Stimulated activated naive CD4-positive, alpha-beta T cell treated with Interleukin-2 at 50 U/mL for 16 hours (primary cell): ENCODE measurements around the gene CXCR5.

Source experiments
- DNase-seq: peaks from one replicate; lab custom pipeline; 2025; lab: John Stamatoyannopoulos, UW

The CXCR5 gene

GRCh38 chr11:118876286-118876685, 7.4 kb upstream of the CXCR5 start:
- DNase-seq = no peak

DNA sequence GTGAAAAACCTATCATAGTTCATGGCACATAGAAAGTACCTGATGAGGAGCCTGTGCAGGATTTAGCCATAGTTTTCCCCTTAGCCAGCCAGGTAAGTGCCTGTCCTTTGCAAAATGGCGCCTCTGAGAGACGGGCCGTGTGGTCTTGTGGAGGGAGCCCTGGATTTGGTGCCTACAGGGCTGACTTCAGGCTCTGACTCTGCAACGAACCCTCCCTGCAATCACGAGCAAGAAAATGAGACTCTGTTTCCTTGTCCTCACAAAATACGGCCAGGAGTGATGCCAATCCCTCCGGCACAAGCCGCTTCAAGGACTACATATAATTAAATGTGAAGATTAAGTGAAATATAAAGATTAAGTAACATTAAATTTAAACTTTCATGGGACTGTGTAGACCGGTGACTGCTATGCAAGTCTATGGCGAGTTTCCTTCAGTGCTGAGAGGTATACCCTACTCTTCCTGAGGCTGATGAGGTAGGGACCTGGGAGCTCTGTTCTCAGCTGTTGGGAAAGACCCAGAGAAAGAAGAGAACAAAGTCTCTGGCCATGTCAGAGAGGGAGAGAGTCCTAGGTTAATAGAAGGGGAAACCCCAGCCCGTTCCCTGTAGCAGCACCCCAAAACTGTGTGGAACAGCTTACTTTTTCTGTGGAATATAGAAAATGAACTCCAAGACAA, 6.1 kb upstream of the CXCR5 start:
- no peak for DNase-seq

- no peak for DNase-seq
These were observed 5.5 kb upstream of the CXCR5 start for GRCh38 chr11:118878163-118878563.

DNA sequence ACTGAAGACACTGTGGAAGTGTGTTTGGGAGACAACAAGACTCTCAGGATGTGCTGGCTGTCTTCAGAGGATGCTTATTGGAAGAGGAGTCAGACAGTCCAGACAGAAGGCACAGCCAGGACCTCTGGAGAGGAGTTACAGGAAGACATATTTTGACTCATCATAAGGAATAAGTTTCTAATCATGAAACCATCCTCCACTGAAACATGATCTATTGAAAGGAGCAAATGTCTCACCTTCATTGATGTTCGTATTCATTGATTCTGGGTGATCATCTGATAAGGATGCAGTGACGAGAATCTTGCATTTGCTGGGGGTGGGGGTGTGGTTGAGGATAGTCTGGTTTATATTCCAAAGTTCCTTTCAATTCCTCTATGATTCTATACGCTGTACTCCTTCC, 2.5 kb upstream of the CXCR5 start:
- no peak for DNase-seq

GRCh38 chr11:118882491-118882890, 1.2 kb upstream of the CXCR5 start:
- DNase-seq = peak; percentile 32

DNA sequence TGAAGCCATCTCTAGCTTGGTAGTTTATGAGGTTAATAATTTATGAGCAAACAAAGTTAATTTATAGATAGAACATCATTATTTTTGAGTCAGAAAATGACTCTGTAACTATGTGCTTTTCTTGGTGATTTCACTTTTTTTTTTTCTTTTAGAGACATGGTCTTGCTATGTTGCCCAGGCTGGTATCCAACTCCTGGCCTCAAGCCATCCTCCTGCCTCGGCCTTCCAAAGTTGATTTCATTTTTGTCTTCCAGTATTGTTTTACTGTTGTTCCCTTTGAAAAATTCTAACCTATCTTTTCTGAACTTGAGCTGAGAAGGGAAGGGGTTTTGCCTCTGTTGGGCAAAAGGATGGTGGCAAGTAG, 706 bp upstream of the CXCR5 start:
- no peak for DNase-seq

DNA sequence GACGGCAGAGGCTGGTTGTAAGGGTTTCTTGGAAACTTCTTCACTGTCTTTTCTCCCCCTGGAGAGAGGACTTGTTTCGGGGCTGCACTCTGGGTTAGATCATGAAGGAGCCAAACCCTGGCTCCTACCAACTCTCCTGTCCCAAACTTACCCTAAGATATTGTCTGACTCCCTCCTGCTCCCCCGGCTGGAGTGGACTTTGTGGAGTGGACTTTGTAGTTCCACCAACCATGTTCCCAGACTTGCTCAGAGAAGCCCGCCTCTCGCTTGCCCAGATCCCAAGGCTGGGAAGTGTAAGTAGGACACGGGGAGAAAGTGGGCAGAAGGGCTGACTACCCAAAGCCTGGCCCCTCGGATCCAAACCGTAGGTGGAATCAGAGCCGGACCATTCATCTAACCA, 1.2 kb downstream of the CXCR5 start:
- DNase-seq = no peak

DNA sequence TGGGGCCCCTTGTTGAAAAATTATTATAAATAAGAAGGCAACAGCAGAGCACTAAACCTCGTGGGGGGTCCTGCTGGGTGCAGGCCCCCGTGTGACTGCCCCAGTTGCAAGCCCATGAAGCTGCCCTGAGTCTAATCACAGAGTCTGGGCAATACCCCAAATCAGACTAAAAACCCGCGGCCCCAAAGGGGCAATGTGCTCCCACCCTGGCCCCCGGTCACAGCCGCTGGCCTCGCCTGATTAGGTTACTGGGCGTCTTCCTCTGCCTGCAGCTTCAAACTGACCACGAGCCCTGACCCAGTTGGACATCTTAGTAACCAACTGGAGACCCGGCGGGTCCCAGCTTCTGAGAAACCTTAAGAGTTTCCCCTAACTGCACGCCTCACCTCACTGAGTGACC, 1.6 kb downstream of the CXCR5 start:
- no peak for DNase-seq

DNA sequence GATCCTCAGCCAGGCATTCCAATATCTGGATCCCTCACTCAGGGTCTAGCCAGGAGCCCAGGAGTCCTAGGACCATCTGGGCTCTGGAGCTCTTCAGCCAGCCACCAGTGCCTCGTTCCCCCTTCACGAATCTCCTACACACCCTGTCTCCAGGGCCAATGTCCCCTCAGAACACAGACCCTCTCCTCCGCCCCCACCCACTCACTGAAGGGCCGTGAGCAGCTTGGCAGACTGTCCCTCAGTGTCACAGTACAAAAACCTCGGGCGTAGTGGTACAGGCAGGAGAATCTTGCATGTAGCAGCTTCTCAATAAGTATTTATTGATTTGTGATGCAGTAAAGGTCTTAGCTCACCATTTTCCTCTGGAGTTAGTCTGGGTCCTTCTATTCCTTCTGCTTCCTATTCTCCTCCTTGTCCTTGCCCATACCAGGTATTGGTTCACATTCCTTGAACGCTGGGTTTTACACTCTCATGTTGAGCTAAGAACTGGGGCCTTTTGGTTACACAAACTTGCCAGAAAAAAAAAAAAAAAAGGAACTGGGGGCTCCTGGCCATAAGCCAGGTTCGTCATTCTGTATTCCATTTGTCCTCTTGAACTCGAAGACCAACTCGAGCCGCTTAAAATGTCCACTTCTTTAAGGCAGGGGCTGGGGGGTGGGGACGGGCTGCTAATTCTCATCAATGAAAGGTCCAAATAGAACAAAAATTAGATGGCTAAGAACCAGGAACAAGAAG, 2.3 kb downstream of the CXCR5 start:
- no peak for DNase-seq

DNA sequence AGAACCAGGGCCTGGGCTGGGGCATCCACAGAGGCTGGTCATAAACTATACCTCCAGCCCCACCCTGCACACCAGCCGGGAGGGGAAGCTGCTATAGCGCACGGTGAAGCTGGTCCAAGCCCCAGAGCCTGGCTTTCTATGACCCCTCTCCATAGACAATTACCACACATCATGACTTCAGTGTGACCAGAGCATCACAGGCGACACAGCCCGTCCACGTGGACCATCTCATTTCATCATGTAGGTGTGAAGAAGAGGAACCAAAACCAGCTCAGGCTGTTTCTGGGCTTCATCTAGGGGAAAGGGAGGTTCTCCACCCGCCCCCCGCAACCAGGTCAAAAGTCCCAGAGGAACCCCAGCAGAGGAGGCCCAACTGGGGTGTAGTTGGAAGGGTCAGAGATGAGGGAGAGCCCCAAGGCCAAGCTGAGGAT, 3.0 kb downstream of the CXCR5 start:
- no peak for DNase-seq

GRCh38 chr11:118887206-118887605, 3.5 kb downstream of the CXCR5 start:
- DNase-seq = no peak

GRCh38 chr11:118888398-118888797, 4.7 kb downstream of the CXCR5 start:
- DNase-seq = no peak

- DNase-seq = no peak
These were observed 6.1 kb downstream of the CXCR5 start for GRCh38 chr11:118889797-118890196.

DNA sequence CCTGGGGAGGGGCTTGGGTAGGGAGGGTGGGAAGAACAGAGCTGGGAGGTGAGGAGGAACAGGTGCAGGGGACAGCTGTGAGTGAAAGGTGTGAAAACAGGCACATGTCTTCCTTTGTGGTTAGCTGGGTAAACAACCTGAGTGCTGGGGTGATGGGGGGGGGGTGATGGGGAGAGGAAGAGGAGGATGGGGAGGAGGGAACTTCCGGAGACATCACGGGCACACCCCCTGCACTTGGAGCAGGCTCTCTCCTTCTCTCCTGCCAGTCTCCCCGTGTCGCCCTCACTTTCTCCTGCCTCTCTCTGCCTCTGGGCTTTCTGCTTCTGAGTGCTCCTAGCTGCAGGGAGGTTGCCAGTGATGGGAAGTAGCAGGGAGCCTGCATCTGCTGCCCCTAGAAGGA, 8.8 kb downstream of the CXCR5 start:
- DNase-seq = peak; percentile 21

- DNase-seq = no peak
These were observed 9.3 kb downstream of the CXCR5 start for GRCh38 chr11:118892964-118893363.

- no peak for DNase-seq
These were observed 10.0 kb downstream of the CXCR5 start for GRCh38 chr11:118893662-118894061.

DNA sequence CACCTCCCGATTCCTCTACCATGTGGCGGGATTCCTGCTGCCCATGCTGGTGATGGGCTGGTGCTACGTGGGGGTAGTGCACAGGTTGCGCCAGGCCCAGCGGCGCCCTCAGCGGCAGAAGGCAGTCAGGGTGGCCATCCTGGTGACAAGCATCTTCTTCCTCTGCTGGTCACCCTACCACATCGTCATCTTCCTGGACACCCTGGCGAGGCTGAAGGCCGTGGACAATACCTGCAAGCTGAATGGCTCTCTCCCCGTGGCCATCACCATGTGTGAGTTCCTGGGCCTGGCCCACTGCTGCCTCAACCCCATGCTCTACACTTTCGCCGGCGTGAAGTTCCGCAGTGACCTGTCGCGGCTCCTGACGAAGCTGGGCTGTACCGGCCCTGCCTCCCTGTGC, 10.5 kb downstream of the CXCR5 start:
- DNase-seq = no peak

- DNase-seq = peak; percentile 68
These were observed 11.7 kb downstream of the CXCR5 start for GRCh38 chr11:118895093-118896039.

GRCh38 chr11:118896472-118896913, 12.8 kb downstream of the CXCR5 start:
- no peak for DNase-seq

DNA sequence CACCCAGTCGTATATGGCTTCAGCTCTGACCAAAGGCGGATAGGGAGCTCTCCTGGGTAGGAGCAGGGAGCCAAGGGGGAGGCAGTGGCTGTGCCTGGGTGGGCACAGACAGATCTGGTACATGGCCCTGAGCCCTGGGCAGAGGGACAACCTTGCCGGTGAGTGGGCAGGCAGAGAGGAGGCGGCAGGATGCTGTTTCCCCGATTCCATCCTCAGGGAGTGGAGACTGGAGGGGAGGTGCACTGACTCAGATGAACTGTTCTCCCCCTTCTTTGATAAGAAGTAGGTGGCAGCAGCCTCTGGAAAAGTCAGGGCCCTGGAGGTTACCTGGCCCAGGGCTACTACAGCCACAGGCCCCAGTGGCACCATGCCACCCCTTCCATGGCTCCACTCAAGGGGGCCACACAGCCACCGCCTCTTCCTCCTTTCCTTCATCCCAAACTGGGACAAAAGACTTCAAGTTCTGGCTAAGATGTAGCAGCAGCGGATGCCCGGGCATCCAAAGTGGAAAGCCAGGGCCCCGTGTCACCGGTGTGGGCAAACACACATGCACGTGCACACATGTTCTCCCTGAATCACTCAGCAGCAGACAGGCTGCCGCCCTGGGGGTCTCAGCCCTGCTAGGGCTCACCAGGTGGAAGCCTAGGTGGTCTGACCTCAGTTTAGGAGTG, 13.4 kb downstream of the CXCR5 start:
- DNase-seq = no peak

GRCh38 chr11:118897721-118898310, 14.1 kb downstream of the CXCR5 start:
- no peak for DNase-seq
